Lung (tissue), 12 donors: Measurements from ENCODE around the gene PRLHR. TPM values are rescaled to one million over a fixed set of nuclear protein-coding genes. Genes with fewer than 3 reads are reported as not detected.
A peak's percentile ranks its signal among the peaks of the same experiment; 100 is the strongest.

ENCODE experiments used
- ATAC-seq: fragments of 200-7000 bp; cut with Tn5 transposase; one replicate; pipeline ENCODE4 v1.9.1; 2020; ENCODE audit warnings: moderate number of reproducible peaks; ENCODE audit not compliant: insufficient read depth, low FRiP score
- DNase-seq, 3 donors: peaks; one replicate each; pipeline ENCODE4 v3.0.0-alpha.2; 2013 to 2017
- H3K27ac ChIP-seq, 2 donors: one replicate each; pipeline ENCODE4 v1.5.1; 2013; ENCODE audit warnings: mild to moderate bottlenecking in 2 of 2, moderate library complexity in 2 of 2, control low read depth in 1 of 2, inconsistent platforms in 1 of 2, low read depth in 1 of 2, low read length in 1 of 2
- H3K27me3 ChIP-seq, 3 donors: one replicate each; pipeline ENCODE4 v1.5.1; 2013; ENCODE audit warnings: low read length in 2 of 3; ENCODE audit not compliant: control insufficient read depth in 3 of 3, insufficient read depth in 3 of 3
- H3K36me3 ChIP-seq, 4 donors: one replicate each; pipeline ENCODE4 v1.5.1; 2013; ENCODE audit warnings: low read length in 4 of 4, mild to moderate bottlenecking in 1 of 4, moderate library complexity in 1 of 4; ENCODE audit not compliant: control insufficient read depth in 4 of 4, insufficient read depth in 4 of 4
- H3K4me1 ChIP-seq, 5 donors: one replicate each; pipeline ENCODE4 v1.5.1; 2013; ENCODE audit warnings: low read length in 5 of 5, mild to moderate bottlenecking in 2 of 5, moderate library complexity in 1 of 5; ENCODE audit not compliant: control insufficient read depth in 5 of 5, insufficient read depth in 5 of 5
- H3K4me3 ChIP-seq: one replicate; pipeline ENCODE4 v1.5.1; 2013; ENCODE audit warnings: mild to moderate bottlenecking, control low read depth, moderate library complexity
- H3K9ac ChIP-seq, 2 donors: one replicate each; pipeline ENCODE4 v1.5.1; 2013; ENCODE audit warnings: low read length in 2 of 2, control low read depth in 1 of 2; ENCODE audit not compliant: insufficient read depth in 1 of 2
- H3K9me3 ChIP-seq, 4 donors: one replicate each; pipeline ENCODE4 v1.5.1; 2013; ENCODE audit warnings: low read length in 3 of 4, mild to moderate bottlenecking in 1 of 4, moderate library complexity in 1 of 4; ENCODE audit not compliant: control insufficient read depth in 4 of 4, insufficient read depth in 3 of 4
- WGBS, 2 donors: extraction: QIAGEN DNeasy Blood & Tissue Kit; methylation state at CpG; one replicate each; pipeline ENCODE4 v1.1.7; 2013; 5-methylcytosine and 5-hydroxymethylcytosine counted together
- polyA plus RNA-seq, 2 donors: library from polyadenylated mRNA; stranded (reverse); fragments of 200-250 nt; gene quantifications; one replicate each; pipeline ENCODE4 v1.2.1, GENCODE V29; 2013
- total RNA-seq, 2 donors: library from RNA; depleted of rRNA in 1 of 2; stranded (reverse); fragments of >200 nt in 1 of 2; gene quantifications; one replicate each; pipeline ENCODE4 v1.2.1, GENCODE V29; 2014 to 2021
- TF ChIP-seq, protein P1 (sequence below): IDR thresholded peaks from 2 replicates; pipeline ENCODE4 v1.5.1; 2012; ENCODE audit warnings: mild to moderate bottlenecking; ENCODE audit errors: control extremely low read depth, extremely low read depth
- donor health status: control.
- donor health status: control.
- donor health status: Bipolar disorder and iron deficiency.
- donor health status: healthy.
- donor health status: DM: yes; HTN: yes; CAD: no.

The PRLHR gene
- total and polyA plus RNA-seq, 4 donors, result not detected

DNA sequence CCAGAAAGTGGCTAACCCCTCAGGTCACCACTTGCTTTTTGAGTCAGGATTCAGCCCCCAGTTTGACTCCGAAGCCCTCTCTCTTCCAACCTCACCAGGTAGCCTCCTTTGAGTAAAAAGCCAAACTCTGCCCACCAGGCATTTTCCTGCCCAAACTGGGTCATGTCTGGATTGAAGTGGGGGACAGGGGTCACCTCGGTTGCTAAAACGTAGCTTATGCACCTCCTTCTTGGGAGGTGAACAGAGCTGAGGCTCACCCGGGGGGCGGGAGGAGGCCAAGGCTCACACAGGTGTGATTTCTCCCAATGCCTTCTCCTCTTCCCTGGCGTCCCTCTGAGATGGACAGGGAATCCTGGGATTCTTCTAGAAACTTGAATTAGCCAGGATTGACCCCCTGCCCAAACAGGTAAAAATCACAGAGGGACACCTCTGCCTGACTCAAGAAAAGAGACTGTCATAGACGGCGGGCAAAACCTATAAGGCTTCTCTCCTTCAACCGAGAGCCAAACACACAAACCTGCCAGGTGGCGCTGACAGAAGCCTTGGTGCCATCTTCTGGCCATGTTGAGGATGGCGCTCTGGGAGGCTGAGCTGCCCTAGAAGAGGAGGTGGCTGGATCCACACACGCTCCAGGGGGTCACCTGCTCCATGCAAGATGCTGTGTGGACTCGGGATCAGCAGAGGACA, 51.6 kb downstream of the PRLHR start:
- no peak for ATAC-seq
- whole genome bisulfite sequencing, 2 donors, result 28 to 33% methylated on average over 13 of the region's 13 CpGs
- H3K4me1 ChIP-seq, result no peaks in the 10 kb centered on the region
- H3K9me3 ChIP-seq, result peaks cover 0 to 5% (median 0%) of the 10 kb centered on the region in 4 donors
- peak in 1 of 3 donors; percentile 21 for DNase-seq
- H3K36me3 ChIP-seq, result no peaks in the 10 kb centered on the region
- TF ChIP-seq, protein P1, sequence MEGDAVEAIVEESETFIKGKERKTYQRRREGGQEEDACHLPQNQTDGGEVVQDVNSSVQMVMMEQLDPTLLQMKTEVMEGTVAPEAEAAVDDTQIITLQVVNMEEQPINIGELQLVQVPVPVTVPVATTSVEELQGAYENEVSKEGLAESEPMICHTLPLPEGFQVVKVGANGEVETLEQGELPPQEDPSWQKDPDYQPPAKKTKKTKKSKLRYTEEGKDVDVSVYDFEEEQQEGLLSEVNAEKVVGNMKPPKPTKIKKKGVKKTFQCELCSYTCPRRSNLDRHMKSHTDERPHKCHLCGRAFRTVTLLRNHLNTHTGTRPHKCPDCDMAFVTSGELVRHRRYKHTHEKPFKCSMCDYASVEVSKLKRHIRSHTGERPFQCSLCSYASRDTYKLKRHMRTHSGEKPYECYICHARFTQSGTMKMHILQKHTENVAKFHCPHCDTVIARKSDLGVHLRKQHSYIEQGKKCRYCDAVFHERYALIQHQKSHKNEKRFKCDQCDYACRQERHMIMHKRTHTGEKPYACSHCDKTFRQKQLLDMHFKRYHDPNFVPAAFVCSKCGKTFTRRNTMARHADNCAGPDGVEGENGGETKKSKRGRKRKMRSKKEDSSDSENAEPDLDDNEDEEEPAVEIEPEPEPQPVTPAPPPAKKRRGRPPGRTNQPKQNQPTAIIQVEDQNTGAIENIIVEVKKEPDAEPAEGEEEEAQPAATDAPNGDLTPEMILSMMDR, result peak; percentile 12
- H3K27me3 ChIP-seq, result peaks cover 0 to 21% (median 6%) of the 10 kb centered on the region in 3 donors
- no peak overlapping the region for H3K27ac ChIP-seq
- no peak overlapping the region for H3K4me3 ChIP-seq
- no peak overlapping the region for H3K9ac ChIP-seq

DNA sequence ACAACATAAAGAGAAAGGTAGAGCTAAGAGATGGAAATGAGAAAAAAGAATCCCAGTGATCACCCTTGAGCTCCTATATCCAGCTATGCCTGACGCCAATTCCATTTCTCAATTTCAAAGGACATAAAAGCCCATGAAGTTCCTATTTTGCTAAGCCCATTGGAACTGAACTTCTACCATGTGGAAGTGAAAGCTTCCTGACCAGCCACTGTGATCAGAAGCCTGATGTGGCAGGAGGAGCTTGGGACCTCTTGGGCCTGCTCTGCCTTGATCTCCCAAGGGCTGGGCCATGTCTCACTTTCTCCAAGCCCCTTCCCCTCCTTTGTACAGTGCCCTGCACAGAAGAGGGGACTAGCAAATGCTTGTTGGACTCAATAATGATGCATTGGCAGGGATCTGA, 52.7 kb downstream of the PRLHR start:
- DNase-seq, result no peak
- WGBS, 2 donors, result 84 to 100% methylated on average over 1 of the region's 1 CpG
- H3K4me1 ChIP-seq, result no peaks in the 10 kb centered on the region

DNA sequence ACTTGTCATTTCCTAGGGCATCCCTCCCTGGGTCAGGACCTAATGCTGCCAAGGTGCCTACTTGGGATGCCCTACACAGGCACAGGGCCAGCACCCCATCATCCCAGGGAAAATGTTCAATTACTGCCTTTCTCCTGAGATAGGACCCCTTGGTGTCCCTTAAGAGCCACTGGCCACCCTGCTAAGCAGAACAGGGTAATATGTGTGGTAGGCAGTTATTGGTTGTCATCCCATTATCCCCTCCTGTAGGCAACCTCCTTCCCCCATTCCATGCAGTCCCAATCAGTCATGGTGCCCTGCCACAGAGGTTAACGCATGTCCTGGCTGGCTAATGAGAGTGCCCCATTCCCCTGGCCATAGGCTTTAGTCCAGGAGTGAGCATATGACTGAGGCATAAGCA, 53.2 kb downstream of the PRLHR start:
- Histone ChIP-seq H3K27ac (no peak overlapping the region), H3K9ac (no peak overlapping the region), H3K27me3 (peaks cover 0 to 21% (median 6%) of the 10 kb centered on the region in 3 donors), H3K4me1 (no peaks in the 10 kb centered on the region), H3K4me3 (no peak overlapping the region), H3K9me3 (peaks cover 0 to 5% (median 0%) of the 10 kb centered on the region in 4 donors), H3K36me3 (no peaks in the 10 kb centered on the region)
- DNase-seq (no peak), ATAC-seq (no peak)
- TF ChIP-seq, protein P1, result no peak
- WGBS, 2 donors, result 93 to 95% methylated on average over 1 of the region's 1 CpG

More for the DNA sequence above, 52.7 kb downstream of the PRLHR start:
- Histone ChIP-seq H3K4me3 (no peak overlapping the region), H3K27me3 (peaks cover 0 to 21% (median 6%) of the 10 kb centered on the region in 3 donors), H3K9me3 (peaks cover 0 to 5% (median 0%) of the 10 kb centered on the region in 4 donors), H3K36me3 (no peaks in the 10 kb centered on the region), H3K27ac (no peak overlapping the region), H3K9ac (no peak overlapping the region)
- no peak for ATAC-seq
- TF ChIP-seq, protein P1, result no peak
